HEK293T (cell line): ENCODE data around the gene NRBP1.

Source experiments
- CTCF ChIA-PET: fragments of 350-600 bp; formaldehyde crosslinking; extraction: SDS; loops from one replicate; lab custom pipeline; 2021; ENCODE audit warnings: antibody characterized with exemption, inconsistent platforms; lab: Yijun Ruan, JAX
- POLR2A ChIA-PET: fragments of 350-600 bp; formaldehyde crosslinking; extraction: SDS; loops from one replicate; lab custom pipeline; 2020; ENCODE audit warnings: antibody characterized with exemption, inconsistent platforms; lab: Yijun Ruan, JAX
- DNase-seq: peaks from one replicate; pipeline ENCODE4 v3.0.0; 2012; ENCODE audit warnings: mixed read lengths; ENCODE audit errors: extremely low spot score
- ARNT ChIP-seq: fragments of 450-650 bp; IDR thresholded peaks from 2 replicates; pipeline ENCODE4 v1.6.1; 2017; ENCODE audit warnings: mild to moderate bottlenecking
- BHLHE40 ChIP-seq: fragments of 450-650 bp; IDR thresholded peaks from 2 replicates; pipeline ENCODE4 v1.6.1; 2016; ENCODE audit warnings: mild to moderate bottlenecking, moderate library complexity, borderline replicate concordance
- CTBP1 ChIP-seq: fragments of 450-650 bp; IDR thresholded peaks from 2 replicates; pipeline ENCODE4 v1.6.1; 2016; ENCODE audit warnings: borderline replicate concordance
- ELF4 ChIP-seq: fragments of 450-650 bp; IDR thresholded peaks from 2 replicates; pipeline ENCODE4 v1.6.1; 2017; ENCODE audit warnings: antibody characterized with exemption
- FOXA1 ChIP-seq: fragments of 450-650 bp; IDR thresholded peaks from 2 replicates; pipeline ENCODE4 v1.6.1; 2016; ENCODE audit warnings: mild to moderate bottlenecking
- FOXK2 ChIP-seq: fragments of 450-650 bp; IDR thresholded peaks from 2 replicates; pipeline ENCODE4 v1.6.1; 2016; ENCODE audit warnings: mild to moderate bottlenecking
- FOXM1 ChIP-seq: fragments of 450-650 bp; IDR thresholded peaks from 2 replicates; pipeline ENCODE4 v1.6.1; 2017; ENCODE audit warnings: mild to moderate bottlenecking, borderline replicate concordance
- HDGF ChIP-seq: fragments of 450-650 bp; IDR thresholded peaks from 2 replicates; pipeline ENCODE4 v1.6.1; 2017; ENCODE audit warnings: antibody characterized with exemption, borderline replicate concordance
- L3MBTL2 ChIP-seq: fragments of 450-650 bp; conservative IDR thresholded peaks from 2 replicates; pipeline ENCODE4 v1.6.1; 2016; ENCODE audit warnings: mild to moderate bottlenecking
- LEF1 ChIP-seq: fragments of 450-650 bp; IDR thresholded peaks from 2 replicates; pipeline ENCODE4 v1.6.1; 2017; ENCODE audit warnings: mild to moderate bottlenecking, borderline replicate concordance
- NFRKB ChIP-seq: fragments of 450-650 bp; IDR thresholded peaks from 2 replicates; pipeline ENCODE4 v1.6.1; 2016; ENCODE audit warnings: mild to moderate bottlenecking, moderate library complexity
- SP1 ChIP-seq: fragments of 450-650 bp; IDR thresholded peaks from 2 replicates; pipeline ENCODE4 v1.6.1; 2017
- SUZ12 ChIP-seq: fragments of 450-650 bp; IDR thresholded peaks from 2 replicates; pipeline ENCODE4 v1.6.1; 2016; ENCODE audit warnings: mild to moderate bottlenecking
- TARDBP ChIP-seq: fragments of 450-650 bp; IDR thresholded peaks from 2 replicates; pipeline ENCODE4 v1.6.1; 2016
- ZNF384 ChIP-seq: fragments of 450-650 bp; IDR thresholded peaks from 2 replicates; pipeline ENCODE4 v1.6.1; 2016
- TF ChIP-seq, protein P1 (sequence below): fragments of 450-650 bp; IDR thresholded peaks from 2 replicates; pipeline ENCODE4 v1.6.1; 2016

NRBP1 gene

DNA sequence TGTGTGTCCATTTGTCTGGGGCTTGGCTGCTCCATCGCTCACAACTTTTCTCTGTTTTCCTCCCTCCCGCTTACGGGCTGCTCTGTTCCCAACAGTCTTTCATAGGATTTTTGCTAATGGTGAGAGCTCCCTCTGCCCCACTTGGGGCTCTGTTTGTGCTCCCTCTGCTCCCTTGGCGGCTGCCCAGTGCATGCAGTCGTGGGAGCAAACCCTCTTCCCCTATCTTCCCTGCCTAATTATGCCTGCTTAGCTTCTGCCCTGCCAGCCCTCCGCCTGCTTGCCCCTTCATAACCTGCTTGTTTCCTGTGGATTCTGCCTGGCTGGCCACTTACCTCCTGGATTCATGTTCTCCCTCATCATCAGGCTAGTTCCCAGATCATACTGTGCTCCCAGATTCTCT lies 7.2 kb downstream of the NRBP1 start:
- no peak for TF ChIP-seq LEF1
- TF ChIP-seq SUZ12: no peak
- no peak for TF ChIP-seq CTBP1
- TF ChIP-seq FOXA1: no peak
- no peak for TF ChIP-seq FOXK2
- no peak for TF ChIP-seq L3MBTL2
- TF ChIP-seq NFRKB: no peak
- no peak for TF ChIP-seq TARDBP
- no peak for TF ChIP-seq ZNF384
- TF ChIP-seq SP1: no peak
- TF ChIP-seq BHLHE40: no peak
- no peak for TF ChIP-seq ELF4
- TF ChIP-seq, protein P1, sequence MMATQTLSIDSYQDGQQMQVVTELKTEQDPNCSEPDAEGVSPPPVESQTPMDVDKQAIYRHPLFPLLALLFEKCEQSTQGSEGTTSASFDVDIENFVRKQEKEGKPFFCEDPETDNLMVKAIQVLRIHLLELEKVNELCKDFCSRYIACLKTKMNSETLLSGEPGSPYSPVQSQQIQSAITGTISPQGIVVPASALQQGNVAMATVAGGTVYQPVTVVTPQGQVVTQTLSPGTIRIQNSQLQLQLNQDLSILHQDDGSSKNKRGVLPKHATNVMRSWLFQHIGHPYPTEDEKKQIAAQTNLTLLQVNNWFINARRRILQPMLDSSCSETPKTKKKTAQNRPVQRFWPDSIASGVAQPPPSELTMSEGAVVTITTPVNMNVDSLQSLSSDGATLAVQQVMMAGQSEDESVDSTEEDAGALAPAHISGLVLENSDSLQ: no peak
- no peak for TF ChIP-seq ARNT
- TF ChIP-seq HDGF: no peak
- TF ChIP-seq FOXM1: no peak
- CTCF ChIA-PET: no interaction called here
- POLR2A ChIA-PET: interaction anchor here (0.6 to 1.3 kb wide), 2 partner anchors 14 to 26 kb away, joined by 3 to 4 read pairs; partner anchors contain the start of gene PPM1G
- DNase-seq: no peak

DNA sequence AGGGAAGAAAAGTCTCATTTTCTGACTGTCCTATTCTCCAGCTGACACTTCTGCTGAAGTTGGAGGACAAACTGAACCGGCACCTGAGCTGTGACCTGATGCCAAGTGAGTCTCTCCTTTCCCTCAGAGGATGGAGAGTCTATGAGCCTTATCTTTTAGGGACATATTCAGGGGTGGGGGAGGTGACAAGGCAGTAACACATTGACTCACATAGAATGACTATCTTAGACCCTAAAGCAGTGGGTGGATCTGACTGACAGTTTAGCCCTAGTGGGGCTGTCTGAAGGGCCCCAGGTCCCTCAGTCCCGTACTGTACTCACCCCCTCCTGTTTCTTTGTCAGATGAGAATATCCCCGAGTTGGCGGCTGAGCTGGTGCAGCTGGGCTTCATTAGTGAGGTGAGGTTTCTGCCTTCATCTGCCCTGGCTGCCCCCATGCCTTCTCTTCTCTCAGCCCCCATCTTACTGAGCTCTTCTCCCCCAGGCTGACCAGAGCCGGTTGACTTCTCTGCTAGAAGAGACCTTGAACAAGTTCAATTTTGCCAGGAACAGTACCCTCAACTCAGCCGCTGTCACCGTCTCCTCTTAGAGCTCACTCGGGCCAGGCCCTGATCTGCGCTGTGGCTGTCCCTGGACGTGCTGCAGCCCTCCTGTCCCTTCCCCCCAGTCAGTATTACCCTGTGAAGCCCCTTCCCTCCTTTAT lies 12.9 kb downstream of the NRBP1 start:
- TF ChIP-seq ZNF384 (no peak), HDGF (no peak), NFRKB (no peak), FOXM1 (no peak), LEF1 (no peak)
- DNase-seq: no peak
- ChIA-PET POLR2A (no interaction called here), CTCF (no interaction called here)

DNA sequence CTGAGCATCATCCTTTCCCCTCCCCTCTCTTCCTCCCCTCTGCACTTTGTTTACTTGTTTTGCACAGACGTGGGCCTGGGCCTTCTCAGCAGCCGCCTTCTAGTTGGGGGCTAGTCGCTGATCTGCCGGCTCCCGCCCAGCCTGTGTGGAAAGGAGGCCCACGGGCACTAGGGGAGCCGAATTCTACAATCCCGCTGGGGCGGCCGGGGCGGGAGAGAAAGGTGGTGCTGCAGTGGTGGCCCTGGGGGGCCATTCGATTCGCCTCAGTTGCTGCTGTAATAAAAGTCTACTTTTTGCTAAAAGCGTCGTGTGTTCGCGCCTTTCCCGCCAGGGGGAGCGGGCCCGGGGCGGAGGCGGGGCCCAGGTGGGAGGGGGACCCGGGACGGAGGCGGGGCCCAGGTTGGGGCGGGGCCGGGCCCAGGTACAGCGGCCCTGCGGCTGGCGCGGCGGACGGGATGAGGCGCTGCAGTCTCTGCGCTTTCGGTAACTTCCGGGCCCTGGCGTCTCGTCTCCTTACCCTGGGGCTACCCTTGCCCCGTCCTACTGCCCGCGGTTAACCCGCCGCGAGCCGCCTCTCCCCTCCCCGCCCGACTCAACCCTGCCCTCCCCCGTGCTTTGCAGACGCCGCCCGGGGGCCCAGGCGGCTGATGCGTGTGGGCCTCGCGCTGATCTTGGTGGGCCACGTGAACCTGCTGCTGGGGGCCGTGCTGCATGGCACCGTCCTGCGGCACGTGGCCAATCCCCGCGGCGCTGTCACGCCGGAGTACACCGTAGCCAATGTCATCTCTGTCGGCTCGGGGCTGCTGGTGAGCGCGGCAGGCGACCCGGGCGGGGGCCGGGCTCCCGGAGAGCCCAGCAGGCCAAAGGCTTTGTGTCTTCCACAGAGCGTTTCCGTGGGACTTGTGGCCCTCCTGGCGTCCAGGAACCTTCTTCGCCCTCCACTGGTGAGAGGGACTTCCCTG lies 13.8 kb downstream of the NRBP1 start, which contains the start of gene KRTCAP3:
TSS of gene KRTCAP3 (plus strand) at position 424 of the 962 bp plus-strand sequence. CDS start at position 456, 32 bp downstream.
- CTCF ChIA-PET: no interaction called here
- DNase-seq: no peak
- POLR2A ChIA-PET: no interaction called here
- TF ChIP-seq SUZ12 (no peak), ZNF384 (no peak), ELF4 (no peak), L3MBTL2 (no peak), LEF1 (no peak), ARNT (no peak), FOXM1 (no peak)

DNA sequence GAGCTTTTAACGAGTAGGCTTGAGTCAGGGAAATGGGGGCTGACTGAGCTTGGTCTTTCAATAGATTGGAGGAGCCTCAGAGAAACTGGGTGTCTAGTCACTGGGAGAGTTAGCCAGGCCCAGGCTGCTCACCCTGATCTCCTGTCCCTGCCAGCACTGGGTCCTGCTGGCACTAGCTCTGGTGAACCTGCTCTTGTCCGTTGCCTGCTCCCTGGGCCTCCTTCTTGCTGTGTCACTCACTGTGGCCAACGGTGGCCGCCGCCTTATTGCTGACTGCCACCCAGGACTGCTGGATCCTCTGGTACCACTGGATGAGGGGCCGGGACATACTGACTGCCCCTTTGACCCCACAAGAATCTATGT lies 14.5 kb downstream of the NRBP1 start:
- TF ChIP-seq LEF1 (no peak), CTBP1 (no peak), SUZ12 (no peak), FOXA1 (no peak), FOXM1 (no peak), BHLHE40 (no peak), ELF4 (no peak), SP1 (no peak), TARDBP (no peak)
- TF ChIP-seq, protein P1: no peak
- CTCF ChIA-PET: no interaction called here
- no peak for DNase-seq
- POLR2A ChIA-PET: no interaction called here

DNA sequence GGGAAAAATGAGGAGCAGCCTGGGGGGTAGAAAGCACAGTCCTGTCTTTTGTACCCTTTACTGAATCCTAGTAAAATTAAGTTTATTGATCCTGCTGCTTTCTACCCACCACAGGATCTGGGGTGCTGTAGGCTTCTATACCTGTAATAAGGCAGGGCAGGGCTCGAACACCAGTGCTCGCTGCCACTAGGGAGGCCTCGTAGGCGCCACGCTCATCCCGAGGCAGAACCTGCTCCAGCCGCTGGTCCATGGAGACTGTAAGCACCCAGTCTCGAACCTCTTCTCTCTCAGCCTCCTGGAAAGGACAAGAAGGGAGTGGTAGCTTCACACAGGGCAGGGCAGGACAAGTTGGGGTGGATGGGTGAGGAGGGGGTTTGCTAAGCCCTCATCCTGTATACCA lies 16.7 kb downstream of the NRBP1 start:
- CTCF ChIA-PET: interaction anchor here (0.6 kb wide), 1 partner anchor 16 kb away, joined by 3 read pairs; no protein-coding TSS in a partner anchor
- POLR2A ChIA-PET: no interaction called here
- DNase-seq: no peak
- TF ChIP-seq, protein P1: no peak
- TF ChIP-seq SUZ12: no peak
- no peak for TF ChIP-seq TARDBP
- TF ChIP-seq FOXA1: no peak

DNA sequence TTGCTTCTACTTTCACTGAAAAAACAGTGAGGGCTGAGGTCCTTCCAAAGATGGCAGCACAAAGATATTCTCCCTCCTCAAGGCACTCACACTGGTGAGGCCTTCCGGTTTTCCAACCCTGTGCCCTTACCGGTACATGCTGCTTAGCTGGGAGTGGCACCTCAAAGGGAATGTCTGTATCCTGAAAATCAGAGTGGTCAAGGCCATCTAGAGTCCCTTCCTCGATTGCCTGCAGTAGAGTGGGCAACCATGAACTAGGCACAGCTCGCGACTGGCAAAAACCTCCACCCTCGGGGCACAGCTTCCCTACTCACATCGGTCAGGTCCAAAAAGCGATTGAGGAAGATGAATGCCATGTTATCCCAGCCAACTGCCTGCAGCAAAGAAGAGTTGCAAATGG lies 17.2 kb downstream of the NRBP1 start:
- ChIA-PET CTCF (interaction anchor here (0.6 kb wide), 1 partner anchor 16 kb away, joined by 3 read pairs; no protein-coding TSS in a partner anchor), POLR2A (interaction anchor here (1.1 to 1.2 kb wide), 2 partner anchors 17 to 36 kb away, joined by 3 to 4 read pairs; partner anchors contain the start of genes NRBP1 and PPM1G)
- DNase-seq: no peak
- TF ChIP-seq CTBP1 (no peak), FOXA1 (no peak), HDGF (no peak), ZNF384 (no peak), NFRKB (no peak), SUZ12 (no peak), BHLHE40 (no peak), ARNT (no peak), FOXK2 (no peak)
- TF ChIP-seq, protein P1: no peak
